Skin of body (tissue), 2 donors: ENCODE data around the gene CHRFAM7A. TPM values are rescaled to one million over a fixed set of nuclear protein-coding genes. Genes with fewer than 3 reads are reported as not detected.
"Not testable (repeated sequence)": the region's sequence is repeated elsewhere in the genome, so short reads cannot be mapped to it uniquely, and the experiment has no call there.

ENCODE experiments used
- DNase-seq: peaks from one replicate; lab custom pipeline; 2025; lab: John Stamatoyannopoulos, UW
- total RNA-seq: library from RNA; depleted of rRNA; stranded (reverse); fragments of >200 nt; gene quantifications from one replicate; pipeline ENCODE4 v1.2.3, GENCODE V29; 2014

CHRFAM7A gene
- 1.4 TPM for total RNA-seq

GRCh38 chr15:30392766-30393663, at the start of gene CHRFAM7A:
Gene CHRFAM7A (minus strand): TSS chr15:30393540. CDS start chr15:30383351, 10,189 bp downstream.
- DNase-seq: not testable (repeated sequence)

GRCh38 chr15:30438348-30438747, 45.0 kb upstream of the CHRFAM7A start:
- DNase-seq: not testable (repeated sequence)

DNA sequence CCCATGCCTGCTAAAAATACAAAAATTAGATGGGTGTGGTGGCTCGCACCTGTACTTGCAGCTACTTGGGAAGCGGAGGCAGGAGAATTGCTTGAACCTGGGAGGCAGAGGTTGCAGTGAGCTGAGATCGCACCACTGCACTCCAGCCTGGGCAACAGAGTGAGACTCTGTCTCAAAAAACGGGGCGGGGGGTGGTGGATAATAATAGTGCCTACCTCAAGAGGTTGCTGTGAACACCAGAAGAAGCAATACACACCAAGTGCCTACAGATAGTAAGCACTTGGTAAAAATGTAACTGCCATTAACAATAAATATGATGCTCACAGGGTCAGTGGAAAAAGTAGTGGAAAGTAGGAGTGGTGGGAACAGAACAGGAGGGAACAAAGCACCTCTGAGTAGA, 42.5 kb upstream of the CHRFAM7A start:
- not testable (repeated sequence) for DNase-seq

- not testable (repeated sequence) for DNase-seq
These were observed 27.4 kb upstream of the CHRFAM7A start for GRCh38 chr15:30420723-30421122.

- not testable (repeated sequence) for DNase-seq
These were observed 20.8 kb upstream of the CHRFAM7A start, which contains the start of gene GOLGA8R for GRCh38 chr15:30414160-30414559. Gene GOLGA8R (minus strand): TSS chr15:30414260. CDS start chr15:30414162, 98 bp downstream.

GRCh38 chr15:30407636-30408035, 14.3 kb upstream of the CHRFAM7A start:
- DNase-seq: not testable (repeated sequence)

GRCh38 chr15:30398988-30399387, 5.6 kb upstream of the CHRFAM7A start:
- DNase-seq: not testable (repeated sequence)

DNA sequence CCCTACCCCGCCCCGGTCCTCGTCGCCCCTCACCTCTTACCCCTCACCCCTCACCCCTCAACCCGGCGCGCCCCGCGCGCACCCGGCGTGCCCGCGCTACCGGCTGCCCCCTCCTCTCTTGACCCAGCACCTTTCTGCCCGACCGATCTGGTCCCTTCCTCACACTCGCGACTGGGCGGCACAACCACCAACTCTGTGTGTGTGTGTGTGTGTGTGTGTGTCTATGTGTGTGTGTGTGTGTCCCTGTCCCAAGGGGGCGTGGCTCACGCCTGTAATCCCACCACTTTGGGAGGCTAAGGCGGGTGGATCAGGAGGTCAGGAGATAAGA, 288 bp upstream of the CHRFAM7A start:
- DNase-seq: not testable (repeated sequence)

DNA sequence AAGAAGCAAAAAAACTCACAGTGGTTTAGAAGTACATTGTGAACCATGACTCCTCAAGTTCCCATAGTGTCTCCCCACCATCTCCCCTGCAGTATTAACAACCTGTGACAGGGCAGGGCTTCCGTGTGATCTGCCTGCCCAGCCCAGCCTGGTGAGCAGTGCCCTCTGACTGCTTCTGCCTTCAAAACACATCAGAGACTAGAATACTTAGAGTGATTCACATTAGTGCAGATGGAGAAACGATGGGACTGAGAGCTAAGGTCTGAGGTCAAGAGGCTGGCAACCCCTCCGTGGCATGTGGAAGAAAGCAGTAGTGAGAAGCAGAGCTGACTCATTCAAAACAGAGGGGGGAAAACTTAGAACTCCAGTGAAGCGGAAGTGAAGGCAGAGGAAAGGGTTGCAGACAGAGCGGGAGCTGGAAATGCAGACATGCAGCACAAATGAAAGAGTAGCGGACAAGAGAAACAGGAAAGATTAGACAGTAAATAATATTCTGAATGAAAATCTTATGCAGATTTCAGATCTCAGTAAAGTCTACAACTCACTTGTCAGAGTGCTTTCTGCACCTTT, 6.9 kb downstream of the CHRFAM7A start:
- not testable (repeated sequence) for DNase-seq

- not testable (repeated sequence) for DNase-seq
These were observed 16.3 kb downstream of the CHRFAM7A start for GRCh38 chr15:30377082-30377413.

DNA sequence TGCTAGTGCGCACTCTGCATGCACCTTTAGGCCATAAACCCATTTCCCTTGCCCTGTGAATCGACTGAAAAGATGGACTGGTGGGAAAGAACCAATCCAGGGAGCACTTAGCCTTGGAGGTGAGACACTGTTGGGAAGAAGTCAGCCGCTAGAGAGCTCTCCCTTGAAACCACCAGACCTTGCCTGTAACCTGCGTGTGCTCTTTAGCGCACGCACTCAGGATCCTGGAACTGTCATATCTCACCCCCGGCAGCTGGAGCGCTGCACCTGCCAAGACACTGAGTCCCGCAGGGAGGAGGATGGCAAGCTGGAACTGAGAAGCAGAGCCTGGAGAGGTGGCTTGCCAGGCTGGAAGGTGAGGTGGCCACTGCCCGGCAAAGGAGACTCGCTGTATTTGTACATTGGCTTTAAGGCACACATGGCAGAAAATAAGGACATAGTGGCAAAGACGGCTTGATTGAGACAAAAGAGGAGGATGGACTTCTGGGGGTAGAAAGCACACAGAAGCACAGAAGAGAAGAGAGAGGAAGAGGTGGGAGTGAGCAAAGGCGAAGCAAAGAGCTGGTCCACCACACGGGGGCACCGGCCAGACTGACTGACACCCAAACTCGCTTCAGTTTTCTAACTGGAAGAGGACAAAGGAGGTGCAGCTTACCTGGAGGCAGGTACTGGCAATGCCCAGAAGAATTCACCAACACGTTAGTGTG, 16.8 kb downstream of the CHRFAM7A start:
- DNase-seq: not testable (repeated sequence)

GRCh38 chr15:30375872-30376271, 17.5 kb downstream of the CHRFAM7A start:
- not testable (repeated sequence) for DNase-seq

GRCh38 chr15:30374862-30375261, 18.5 kb downstream of the CHRFAM7A start:
- DNase-seq: not testable (repeated sequence)

- not testable (repeated sequence) for DNase-seq
These were observed 25.1 kb downstream of the CHRFAM7A start for GRCh38 chr15:30368271-30368670.

DNA sequence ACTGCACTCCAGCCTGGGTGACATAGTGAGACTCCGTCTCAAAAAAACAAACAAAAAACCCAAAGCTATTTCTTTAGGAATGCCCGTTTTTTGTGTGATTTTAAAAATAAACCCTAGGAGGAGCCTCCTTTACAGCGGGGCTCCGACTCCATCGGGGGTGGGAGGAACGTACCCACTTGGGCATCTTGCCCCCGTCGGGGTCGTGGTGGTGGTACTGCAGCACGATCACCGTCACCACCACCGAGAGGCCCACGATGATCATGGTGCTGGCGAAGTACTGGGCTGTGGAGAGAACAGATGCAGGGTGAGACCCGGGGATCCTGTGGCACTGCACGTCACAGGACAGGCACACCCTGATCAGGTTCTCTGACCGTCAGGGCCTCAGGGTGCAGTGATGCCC, 26.1 kb downstream of the CHRFAM7A start:
- DNase-seq: not testable (repeated sequence)

DNA sequence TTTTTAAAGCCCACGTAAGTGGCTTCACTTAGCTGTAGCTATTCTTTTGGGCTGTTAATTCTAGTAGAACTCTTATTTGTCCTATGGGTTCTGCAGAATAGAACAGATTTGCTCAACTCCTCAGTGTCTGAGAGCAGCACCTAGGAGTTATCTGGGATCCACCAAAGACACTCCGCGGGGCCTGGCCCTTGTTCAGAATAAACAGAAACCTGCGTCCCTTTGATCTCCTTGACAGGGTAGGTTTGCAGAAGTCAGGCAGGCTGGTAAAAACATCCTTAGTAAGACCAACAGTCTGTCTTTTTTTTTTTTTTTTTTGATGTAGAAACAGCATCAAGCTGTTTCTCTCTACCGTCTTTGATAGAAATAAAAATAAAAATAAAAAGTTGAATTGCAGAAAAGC, 31.9 kb downstream of the CHRFAM7A start:
- not testable (repeated sequence) for DNase-seq

GRCh38 chr15:30360990-30361389, 32.4 kb downstream of the CHRFAM7A start:
- not testable (repeated sequence) for DNase-seq

GRCh38 chr15:30355043-30355442, 38.3 kb downstream of the CHRFAM7A start:
- not testable (repeated sequence) for DNase-seq

- DNase-seq: not testable (repeated sequence)
These were observed 43.5 kb downstream of the CHRFAM7A start for GRCh38 chr15:30349803-30350202.

DNA sequence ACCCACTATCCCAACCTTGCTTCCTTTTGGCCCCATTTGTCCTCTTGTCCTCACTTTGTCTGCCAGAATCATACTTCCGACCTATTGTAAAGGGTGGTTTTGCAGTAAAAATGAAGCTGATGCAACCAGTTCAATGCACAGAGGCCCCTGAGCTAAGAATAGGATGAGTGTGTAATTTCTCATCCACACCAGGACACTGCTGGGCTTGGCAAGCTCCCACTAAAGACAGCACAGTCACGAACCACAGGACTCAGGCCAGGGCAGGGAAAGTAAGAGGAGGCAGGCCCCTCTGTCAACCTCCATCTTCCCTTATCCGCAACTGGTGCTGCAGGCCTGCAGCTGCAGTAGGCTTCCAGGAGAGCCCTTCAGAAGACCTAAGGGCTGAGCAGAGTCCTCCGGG, 56.8 kb downstream of the CHRFAM7A start:
- not testable (repeated sequence) for DNase-seq

DNA sequence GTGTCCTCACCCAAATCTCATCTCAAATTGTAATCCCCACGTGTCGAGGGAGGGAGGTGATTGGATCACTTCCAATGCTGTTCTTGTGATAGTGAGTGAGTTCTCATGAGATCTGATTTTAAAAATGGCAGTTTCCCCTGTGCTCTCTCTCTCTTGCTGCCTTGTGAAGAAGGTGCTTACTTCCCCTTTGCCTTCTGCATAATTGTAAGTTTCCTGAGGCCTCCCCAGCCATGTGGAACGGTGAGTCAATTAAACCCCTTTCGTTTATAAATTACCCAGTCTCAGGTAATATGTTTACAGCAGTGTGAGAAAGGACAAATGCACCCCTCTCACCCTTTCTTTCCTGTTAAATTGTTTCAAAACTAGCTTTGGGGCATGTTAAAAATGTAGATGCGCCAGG, 59.2 kb downstream of the CHRFAM7A start:
- not testable (repeated sequence) for DNase-seq

- not testable (repeated sequence) for DNase-seq
These were observed 67.2 kb downstream of the CHRFAM7A start for GRCh38 chr15:30326145-30326544.
